Fibroblast of skin of left quadriceps (primary cell): ENCODE data around the gene PTGER1.

Experiments used
- DNase-seq, 2 experiments: peaks; one replicate each; pipeline ENCODE4 v3.0.0-alpha.2; 2013; ENCODE audit warnings: low read depth in 2 of 2

Gene PTGER1

DNA sequence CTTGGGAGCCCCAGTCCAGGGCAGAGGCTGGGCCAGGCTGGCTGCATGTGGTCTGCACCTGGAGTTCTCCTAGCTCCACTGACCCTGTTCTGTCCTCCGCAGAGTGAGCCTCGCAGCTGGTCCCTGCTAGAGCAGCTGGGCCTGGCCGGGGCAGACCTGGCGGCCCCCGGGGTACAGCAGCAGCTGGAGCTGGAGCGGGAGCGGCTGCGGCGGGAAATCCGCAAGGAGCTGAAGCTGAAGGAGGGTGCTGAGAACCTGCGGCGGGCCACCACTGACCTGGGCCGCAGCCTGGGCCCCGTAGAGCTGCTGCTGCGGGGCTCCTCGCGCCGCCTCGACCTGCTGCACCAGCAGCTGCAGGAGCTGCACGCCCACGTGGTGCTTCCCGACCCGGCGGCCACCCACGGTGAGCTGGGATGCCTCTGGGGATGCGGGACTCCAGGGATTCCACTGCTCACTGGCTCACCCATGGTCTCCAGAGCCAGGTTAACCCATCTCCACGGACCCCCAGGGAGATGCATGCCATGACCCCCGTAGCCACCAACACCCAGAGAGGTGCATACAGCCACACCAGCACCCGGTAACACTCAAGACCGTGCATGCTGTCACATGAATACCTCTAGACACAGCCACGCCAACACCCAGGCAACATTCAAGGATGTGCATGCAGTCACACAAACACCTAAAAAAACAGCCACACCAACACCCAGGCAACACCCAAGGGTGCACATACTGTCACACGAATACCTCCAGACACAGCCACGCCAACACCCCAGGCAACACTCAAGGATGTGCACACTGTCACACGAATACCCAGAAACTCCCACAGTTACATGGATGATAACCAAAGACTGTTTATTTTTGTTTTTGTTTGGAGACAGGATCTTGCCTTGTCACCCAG, 33.9 kb downstream of the PTGER1 start:
- no peak for DNase-seq

- DNase-seq = no peak
Measured at GRCh38 chr19:14440049-14440448, 35.1 kb downstream of the PTGER1 start.

DNA sequence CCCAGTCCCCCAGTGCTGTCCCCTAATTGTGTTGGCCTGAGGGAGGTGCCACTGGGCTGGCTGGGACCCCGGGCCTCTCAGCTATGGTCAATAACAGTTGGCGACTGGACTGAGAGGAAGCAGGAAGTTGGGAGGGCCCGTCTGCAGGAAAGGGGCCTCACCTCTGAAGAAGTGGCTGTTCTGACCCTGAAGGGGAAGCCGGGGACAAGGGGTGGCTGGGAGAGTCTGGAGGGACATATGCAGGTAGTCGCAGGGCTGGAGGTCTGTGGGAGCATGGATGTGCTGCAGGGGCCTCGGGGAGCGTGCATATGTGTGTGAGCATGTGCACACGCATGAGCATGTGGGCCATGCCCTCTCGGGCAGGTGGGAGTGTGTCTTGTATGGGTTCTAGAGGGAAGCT, 36.1 kb downstream of the PTGER1 start:
- no peak for DNase-seq

GRCh38 chr19:14437578-14438140, 37.5 kb downstream of the PTGER1 start:
- no peak for DNase-seq

DNA sequence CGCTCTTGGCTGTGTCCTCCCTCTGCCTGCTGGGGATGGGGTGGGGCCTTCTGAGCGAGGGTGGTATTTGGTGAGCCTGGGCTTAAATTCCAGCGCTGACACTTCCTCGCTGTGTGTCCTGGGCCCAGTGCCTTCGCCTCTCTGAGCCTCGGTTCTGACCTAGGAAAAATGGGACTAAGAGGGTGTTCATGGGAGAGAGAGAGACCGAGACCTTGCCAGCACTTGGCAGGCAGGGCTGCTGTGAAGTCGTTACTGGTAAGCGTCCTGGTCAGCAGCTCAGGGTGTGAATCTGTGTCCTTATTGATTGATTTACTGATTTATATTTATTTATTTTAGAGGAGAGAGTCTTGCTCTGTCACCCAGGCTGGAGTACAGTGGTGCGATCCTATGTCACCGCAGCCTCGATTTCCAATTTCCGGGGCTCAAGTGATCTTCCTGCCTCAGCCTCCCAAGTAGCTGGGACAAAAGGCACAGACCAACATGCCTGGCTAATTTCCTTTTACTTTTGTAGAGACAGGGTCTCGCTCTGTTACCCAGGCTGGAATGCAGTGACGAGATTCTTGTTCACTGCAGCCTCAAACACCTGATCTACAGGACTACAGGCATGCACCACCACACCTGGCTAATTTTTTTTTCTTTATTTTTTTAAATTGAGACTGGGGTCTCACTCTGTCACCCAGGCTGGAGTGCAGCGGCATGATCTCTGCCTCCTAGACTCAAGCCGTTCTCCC, 39.7 kb downstream of the PTGER1 start:
- DNase-seq = no peak

GRCh38 chr19:14434543-14435319, 40.4 kb downstream of the PTGER1 start:
- no peak for DNase-seq

DNA sequence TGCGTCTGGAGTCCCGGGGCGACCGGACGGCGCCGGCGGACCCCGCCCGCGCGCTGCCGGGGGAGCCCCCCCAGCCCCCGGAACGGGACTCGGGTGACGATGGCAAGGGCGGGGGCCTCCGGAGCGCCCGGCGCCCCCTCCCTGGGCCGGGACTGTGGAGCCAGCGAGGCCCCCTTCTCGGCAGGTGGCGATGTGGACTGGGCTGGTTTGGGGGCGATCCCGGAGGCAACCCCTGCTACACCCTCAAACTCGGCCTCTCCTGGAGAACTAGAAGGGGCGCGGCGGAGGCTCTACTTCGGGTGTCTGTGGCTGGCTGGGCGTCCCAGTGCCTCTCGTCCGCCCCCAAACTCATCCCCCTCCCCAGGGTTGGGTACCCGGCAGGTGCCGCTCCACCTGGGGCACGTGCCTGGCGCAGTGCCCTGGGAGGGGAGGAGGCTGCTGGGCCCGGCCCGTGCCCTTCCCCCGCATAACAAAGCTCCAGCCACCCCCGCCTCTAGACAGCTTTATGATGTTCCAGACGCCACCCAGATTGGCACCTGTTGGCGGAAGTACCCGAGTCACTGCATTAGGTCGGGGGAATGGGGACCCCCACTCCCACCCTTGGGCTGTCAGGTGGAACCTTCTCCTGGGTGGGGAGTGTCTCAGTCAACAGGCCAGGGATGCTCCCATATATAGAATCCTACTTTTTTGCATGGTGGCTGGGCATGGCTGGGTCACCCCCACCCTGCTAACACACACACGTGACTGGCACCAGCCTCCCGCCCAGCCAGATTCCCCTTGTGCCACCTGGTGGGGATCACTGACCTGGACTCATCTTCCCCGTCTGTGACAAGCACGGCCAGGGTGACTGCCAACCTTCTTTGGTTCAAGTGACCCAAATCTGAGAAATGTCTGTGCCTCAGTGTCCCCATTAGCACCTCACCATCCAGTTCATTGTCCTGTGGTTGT, 41.3 kb downstream of the PTGER1 start:
- no peak for DNase-seq

DNA sequence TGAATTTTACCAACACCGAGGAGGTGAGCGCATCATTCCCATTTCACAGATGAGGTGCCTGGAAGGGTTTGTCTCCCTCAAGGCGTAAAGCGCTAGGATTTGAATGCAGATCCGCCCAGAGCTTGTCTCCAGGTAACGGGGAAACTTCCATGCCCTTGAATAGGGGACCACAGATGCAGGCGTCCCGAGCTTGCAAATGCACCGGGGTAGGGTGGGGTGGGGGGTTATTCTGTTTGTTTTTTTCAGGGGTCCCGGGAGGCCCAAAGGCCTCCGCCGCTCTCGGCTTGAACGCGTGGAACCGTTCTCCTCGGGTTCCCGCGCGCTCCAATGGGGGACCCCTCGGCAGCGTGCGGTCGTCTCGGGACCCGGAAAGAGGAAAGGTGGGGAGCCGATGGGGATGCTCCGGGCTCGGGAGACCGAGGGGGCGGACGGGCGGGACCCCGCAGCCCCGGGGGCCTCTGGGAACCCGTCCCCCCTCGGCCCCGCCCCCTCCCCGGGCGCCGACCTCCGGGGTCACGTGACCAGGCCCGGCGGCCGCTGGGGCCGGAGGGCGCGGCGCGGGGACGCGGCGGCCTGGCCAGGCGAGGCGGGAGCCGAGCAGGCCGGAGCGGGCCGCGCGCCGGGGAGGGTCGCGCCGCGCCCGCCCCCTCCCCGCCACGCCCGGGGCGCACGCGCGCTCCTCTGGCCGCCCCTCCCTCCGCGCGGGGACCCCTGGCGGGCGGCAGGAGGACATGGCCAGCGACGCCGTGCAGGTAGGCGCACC, 42.2 kb downstream of the PTGER1 start, which contains the start of gene PKN1:
PKN1 (plus strand) TSS at position 516 of the 763 bp plus-strand sequence; CDS start at position 732, 216 bp downstream.
- DNase-seq = no peak

GRCh38 chr19:14430712-14431111, 44.4 kb downstream of the PTGER1 start:
- no peak for DNase-seq

DNA sequence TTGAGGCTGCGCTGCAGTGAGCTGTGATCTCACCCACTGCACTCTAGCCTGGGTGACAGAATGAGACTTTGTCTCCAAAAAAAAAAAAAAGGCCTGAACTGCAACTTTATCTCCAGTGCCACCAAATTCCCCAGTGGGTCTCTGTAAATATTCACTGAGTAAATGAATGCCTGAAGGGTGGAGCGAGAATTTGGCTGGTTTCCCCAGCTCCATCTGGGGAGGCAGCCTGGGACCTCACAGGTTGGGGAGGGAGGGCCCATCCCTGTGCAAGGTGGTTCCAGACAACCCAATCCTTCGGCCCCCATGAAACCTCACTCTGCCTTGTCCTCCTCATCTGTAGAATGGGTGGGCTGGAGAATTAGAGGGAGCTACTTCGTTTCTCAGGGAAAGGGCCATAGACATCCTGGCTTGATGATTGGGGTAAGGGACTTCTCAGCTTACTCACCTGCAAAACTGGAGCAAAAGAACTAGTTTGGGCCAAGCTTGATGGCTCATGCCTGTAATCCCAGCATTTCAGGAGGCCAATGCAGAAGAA, 46.2 kb downstream of the PTGER1 start:
- DNase-seq = no peak

DNA sequence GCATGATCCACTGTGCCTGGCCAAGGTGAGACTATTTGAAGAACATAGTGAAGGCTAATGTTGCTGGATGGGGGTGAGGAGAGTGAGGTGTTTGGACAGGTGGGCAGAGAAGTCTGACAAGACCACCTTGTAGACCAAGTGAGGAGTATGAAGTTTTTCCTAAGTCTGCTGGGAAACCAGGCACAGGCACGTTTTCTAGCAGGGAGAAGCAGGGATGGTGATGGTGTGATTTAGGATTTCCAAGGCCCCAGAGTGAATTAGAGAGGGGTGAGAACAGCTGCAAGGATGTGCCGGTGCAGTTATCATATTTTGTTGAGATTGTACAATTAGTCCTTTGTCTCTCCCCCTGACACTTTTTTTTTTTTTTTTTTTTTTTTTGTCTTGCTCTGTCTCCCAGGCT, 47.7 kb downstream of the PTGER1 start:
- no peak for DNase-seq

- DNase-seq = no peak
Measured at GRCh38 chr19:14425696-14426138, 49.4 kb downstream of the PTGER1 start.
